Measurements from ENCODE around the gene IRGQ. TPM values are rescaled to one million over a fixed set of nuclear protein-coding genes. Genes with fewer than 3 reads are reported as not detected.
"Not testable (repeated sequence)": the region's sequence is repeated elsewhere in the genome, so short reads cannot be mapped to it uniquely, and the experiment has no call there.

Gene IRGQ
- polyA plus RNA-seq, 1 experiment, result 5.4 TPM

GRCh38 chr19:43553656-43554055 is 42.3 kb downstream of the IRGQ start:
- no peak overlapping the region for H3K4me3 ChIP-seq (ENCODE audit: low read depth, low read length)
- CTCF ChIA-PET, result interaction anchor here (1.3 to 6.3 kb wide), 5 partner anchors 11 to 257 kb away, joined by 4 to 39 read pairs (median 32); partner anchors contain the start of genes IRGQ, PINLYP, XRCC1 and ZNF576
- H3K36me3 ChIP-seq (ENCODE audit: control insufficient read depth, insufficient read depth, low read length), result peaks cover 20% of the 10 kb centered on the region
- H3K27me3 ChIP-seq (ENCODE audit: control insufficient read depth, insufficient read depth, low read length), result no peaks in the 10 kb centered on the region
- DNase-seq (ENCODE audit: low read depth), result no peak
- TF ChIP-seq CTCF (IDR thresholded peaks at IDR 0.05; ENCODE audit: insufficient read depth, low read depth, low read length), result no peak
- POLR2A ChIA-PET, result no interaction called here

GRCh38 chr19:43552616-43553015 is 43.3 kb downstream of the IRGQ start:
- DNase-seq (ENCODE audit: low read depth), result no peak
- POLR2A ChIA-PET, result no interaction called here
- TF ChIP-seq CTCF (IDR thresholded peaks at IDR 0.05; ENCODE audit: insufficient read depth, low read depth, low read length), result no peak
- H3K27me3 ChIP-seq (ENCODE audit: control insufficient read depth, insufficient read depth, low read length), result no peaks in the 10 kb centered on the region
- H3K36me3 ChIP-seq (ENCODE audit: control insufficient read depth, insufficient read depth, low read length), result peaks cover 20% of the 10 kb centered on the region
- no peak overlapping the region for H3K4me3 ChIP-seq (ENCODE audit: low read depth, low read length)
- CTCF ChIA-PET, result interaction anchor here (1.3 to 6.3 kb wide), 2 partner anchors 9 to 16 kb away, joined by 4 to 39 read pairs; no protein-coding TSS in a partner anchor

GRCh38 chr19:43552198-43552450 is 43.8 kb downstream of the IRGQ start:
- no peak for DNase-seq (ENCODE audit: low read depth)
- TF ChIP-seq CTCF (IDR thresholded peaks at IDR 0.05; ENCODE audit: insufficient read depth, low read depth, low read length), result no peak
- ChIA-PET POLR2A (no interaction called here), CTCF (interaction anchor here (6.3 kb wide), 1 partner anchor 16 kb away, joined by 39 read pairs; no protein-coding TSS in a partner anchor)
- Histone ChIP-seq H3K36me3 (ENCODE audit: control insufficient read depth, insufficient read depth, low read length) (peaks cover 20% of the 10 kb centered on the region), H3K27me3 (ENCODE audit: control insufficient read depth, insufficient read depth, low read length) (no peaks in the 10 kb centered on the region), H3K4me3 (ENCODE audit: low read depth, low read length) (no peak overlapping the region)

GRCh38 chr19:43551399-43552197 is 44.3 kb downstream of the IRGQ start:
- no peak for DNase-seq (ENCODE audit: low read depth)
- no peaks in the 10 kb centered on the region for H3K27me3 ChIP-seq (ENCODE audit: control insufficient read depth, insufficient read depth, low read length)
- ChIA-PET CTCF (interaction anchor here (6.3 kb wide), 1 partner anchor 15 kb away, joined by 39 read pairs; no protein-coding TSS in a partner anchor), POLR2A (no interaction called here)
- H3K4me3 ChIP-seq (ENCODE audit: low read depth, low read length), result no peak overlapping the region
- H3K36me3 ChIP-seq (ENCODE audit: control insufficient read depth, insufficient read depth, low read length), result peaks cover 21% of the 10 kb centered on the region
- no peak for TF ChIP-seq CTCF (IDR thresholded peaks at IDR 0.05; ENCODE audit: insufficient read depth, low read depth, low read length)

- CTCF ChIA-PET, result interaction anchor here (1.6 kb wide), 1 partner anchor 13 kb away, joined by 4 read pairs; no protein-coding TSS in a partner anchor
- Histone ChIP-seq H3K36me3 (ENCODE audit: control insufficient read depth, insufficient read depth, low read length) (peaks cover 22% of the 10 kb centered on the region), H3K27me3 (ENCODE audit: control insufficient read depth, insufficient read depth, low read length) (no peaks in the 10 kb centered on the region), H3K4me3 (ENCODE audit: low read depth, low read length) (no peak overlapping the region)
- no peak for DNase-seq (ENCODE audit: low read depth)
- TF ChIP-seq CTCF (IDR thresholded peaks at IDR 0.05; ENCODE audit: insufficient read depth, low read depth, low read length), result no peak
- POLR2A ChIA-PET, result no interaction called here
Measured at GRCh38 chr19:43548706-43549105, 47.2 kb downstream of the IRGQ start.

- DNase-seq (ENCODE audit: low read depth); POLR2A ChIA-PET; CTCF ChIA-PET; H3K4me3 ChIP-seq (ENCODE audit: low read depth, low read length); H3K27me3 ChIP-seq (ENCODE audit: control insufficient read depth, insufficient read depth, low read length): not testable (repeated sequence)
- H3K36me3 ChIP-seq (ENCODE audit: control insufficient read depth, insufficient read depth, low read length), result peaks cover 20% of the 10 kb centered on the region
Measured at GRCh38 chr19:43547926-43548325, 48.0 kb downstream of the IRGQ start.
